HuH-7.5 (cell line): ENCODE data around the gene DAPL1.
"Not testable (repeated sequence)": the region's sequence is repeated elsewhere in the genome, so short reads cannot be mapped to it uniquely, and the experiment has no call there.

Experiments used
- DNase-seq: peaks from one replicate; pipeline ENCODE4 v3.0.0; 2011; ENCODE audit warnings: low spot score

The DAPL1 gene

DNA sequence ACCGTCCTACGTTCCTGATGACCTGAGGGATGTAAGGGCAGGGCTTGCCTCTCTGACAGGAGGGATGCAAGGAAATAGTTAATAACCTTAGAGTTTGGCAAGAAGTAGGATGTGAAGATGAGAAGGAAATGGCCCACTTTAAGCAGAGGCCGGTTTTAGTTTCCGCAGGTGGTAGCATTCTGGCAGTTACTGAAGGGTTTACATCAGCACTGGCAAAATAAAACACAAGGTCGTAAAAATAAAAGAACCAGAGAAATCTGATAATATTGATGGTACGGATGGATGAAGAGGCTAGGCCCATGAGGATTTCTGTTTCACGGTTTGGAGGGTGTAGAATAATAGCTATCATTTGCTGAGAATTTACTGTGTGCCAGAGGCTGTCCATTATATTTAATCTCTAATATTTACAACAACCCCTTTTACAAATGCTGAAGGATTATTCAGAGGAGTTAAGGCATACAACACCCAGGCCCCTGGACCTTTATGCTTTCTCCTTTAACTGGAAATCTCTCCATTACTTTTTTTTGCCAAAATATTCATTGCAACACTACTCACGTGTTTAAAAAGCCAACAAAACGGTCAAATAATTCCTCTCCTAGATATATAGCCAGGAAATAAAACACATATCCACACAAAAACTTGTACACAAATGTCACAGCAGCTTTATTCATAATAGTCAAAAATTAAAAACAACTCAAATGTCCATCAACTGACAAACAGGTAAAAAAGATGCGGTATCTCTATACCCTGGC is 28.5 kb downstream of the DAPL1 start:
- DNase-seq = no peak

DNA sequence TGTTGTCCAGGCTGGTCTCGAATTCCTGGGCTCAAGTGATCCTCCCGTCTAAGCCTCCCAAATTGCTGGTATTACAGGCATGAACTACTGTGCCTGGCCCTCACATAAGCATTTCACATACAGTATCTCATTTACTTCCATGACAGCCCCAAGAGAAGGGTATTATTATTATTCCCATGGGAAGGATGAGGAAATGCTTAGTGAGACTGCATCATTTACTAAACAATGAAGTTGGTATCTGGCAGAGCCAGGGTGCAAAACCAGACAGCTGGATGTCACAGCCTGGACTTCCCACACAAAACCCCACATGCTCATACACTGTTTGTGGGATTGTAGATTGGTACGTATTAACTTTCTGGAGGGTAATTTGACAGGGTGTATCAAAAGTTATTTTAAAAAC is 29.9 kb downstream of the DAPL1 start:
- no peak for DNase-seq

GRCh38 chr2:158826965-158827364 is 31.8 kb downstream of the DAPL1 start:
- no peak for DNase-seq

- no peak for DNase-seq
Observed at GRCh38 chr2:158828378-158829164, 33.5 kb downstream of the DAPL1 start.

- no peak for DNase-seq
Observed at GRCh38 chr2:158829167-158829566, 34.0 kb downstream of the DAPL1 start.

- DNase-seq = no peak
Observed at GRCh38 chr2:158830201-158830600, 35.1 kb downstream of the DAPL1 start.

- no peak for DNase-seq
Observed at GRCh38 chr2:158835431-158835830, 40.3 kb downstream of the DAPL1 start.

DNA sequence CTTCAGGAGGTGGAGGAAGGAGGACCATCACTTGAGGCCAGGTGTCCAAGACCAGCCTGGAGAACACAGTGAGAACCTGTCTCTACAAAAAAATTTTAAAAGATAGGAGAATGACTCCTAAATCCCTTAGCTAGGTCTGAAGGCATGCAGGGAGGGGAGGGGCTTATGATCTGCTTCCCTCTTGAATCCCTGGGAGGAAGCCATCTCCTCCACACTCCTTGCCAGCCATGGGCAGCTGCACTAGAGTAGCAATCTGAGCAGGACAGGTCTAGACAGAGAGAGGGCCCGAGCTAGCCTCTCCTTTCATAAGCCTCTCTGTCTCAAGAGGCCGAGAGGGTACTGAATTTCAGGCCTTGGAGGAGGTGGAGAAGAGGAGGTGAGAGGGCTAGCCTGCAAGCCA is 42.5 kb downstream of the DAPL1 start:
- no peak for DNase-seq

GRCh38 chr2:158841850-158842249 is 46.7 kb downstream of the DAPL1 start:
- no peak for DNase-seq

DNA sequence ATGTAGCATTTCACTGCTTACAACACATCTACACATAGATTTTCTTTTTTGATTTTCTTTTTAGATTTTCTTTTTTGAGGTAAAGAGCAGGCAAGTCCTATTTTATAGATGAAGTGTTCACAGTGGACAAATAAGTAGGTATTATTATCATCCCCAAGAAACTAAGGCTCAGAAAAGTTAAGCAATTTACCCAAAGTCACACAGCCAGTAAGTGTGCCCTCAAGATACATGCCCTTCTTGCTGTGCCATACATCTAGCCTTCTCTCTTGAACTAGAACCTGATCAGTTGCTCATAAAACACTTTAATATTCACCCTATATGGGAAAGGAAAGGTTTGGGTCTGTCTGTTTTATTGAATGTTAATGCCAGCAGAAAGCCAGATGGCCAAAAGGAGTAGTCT is 50.3 kb downstream of the DAPL1 start:
- DNase-seq = no peak

- no peak for DNase-seq
Observed at GRCh38 chr2:158845859-158846258, 50.7 kb downstream of the DAPL1 start.

GRCh38 chr2:158847526-158847925 is 52.4 kb downstream of the DAPL1 start:
- not testable (repeated sequence) for DNase-seq

DNA sequence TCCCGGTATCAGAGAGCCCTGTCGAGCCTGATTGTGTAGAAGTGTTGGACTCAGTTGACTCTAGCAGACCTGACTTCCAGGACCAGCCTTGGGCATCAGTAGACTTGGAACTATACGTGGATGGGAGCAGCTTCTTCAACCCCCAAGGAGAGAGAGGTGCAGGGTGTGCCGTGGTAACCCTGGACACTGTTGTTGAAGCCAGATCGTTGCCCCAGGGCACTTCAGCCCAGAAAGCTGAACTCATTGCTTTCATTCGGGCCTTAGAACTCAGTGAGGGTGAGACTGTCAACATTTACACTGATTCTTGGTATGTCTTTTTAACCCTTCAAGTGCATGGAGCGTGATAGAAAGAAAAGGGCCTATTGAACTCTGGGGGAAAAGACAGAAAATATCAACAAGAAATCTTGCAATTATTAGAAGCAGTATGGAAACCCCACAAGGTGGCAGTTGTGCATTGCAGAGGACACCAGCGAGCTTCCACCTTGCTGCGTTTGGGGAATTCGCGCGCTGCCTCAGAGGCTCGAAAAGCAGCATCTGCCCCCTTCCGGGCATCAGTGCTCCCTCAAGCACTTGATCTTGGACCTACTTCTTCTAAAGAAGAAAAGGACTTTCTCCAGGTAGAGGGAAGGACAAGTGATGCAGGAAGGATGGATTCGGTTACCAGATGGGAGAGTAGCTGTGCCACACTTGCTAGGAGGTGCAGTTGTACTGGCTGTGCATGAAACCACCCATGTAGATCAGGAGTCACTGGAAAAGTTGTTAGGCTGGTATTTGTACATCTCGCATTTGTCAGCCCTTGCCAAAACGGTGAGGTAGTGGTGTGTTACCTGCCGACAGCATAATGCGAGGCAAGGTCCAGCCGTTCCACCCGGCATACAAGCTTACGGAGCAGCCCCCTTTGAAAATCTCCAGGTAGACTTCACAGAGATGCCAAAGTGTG is 53.2 kb downstream of the DAPL1 start:
- not testable (repeated sequence) for DNase-seq

- DNase-seq = not testable (repeated sequence)
Observed at GRCh38 chr2:158860179-158860578, 65.1 kb downstream of the DAPL1 start.

DNA sequence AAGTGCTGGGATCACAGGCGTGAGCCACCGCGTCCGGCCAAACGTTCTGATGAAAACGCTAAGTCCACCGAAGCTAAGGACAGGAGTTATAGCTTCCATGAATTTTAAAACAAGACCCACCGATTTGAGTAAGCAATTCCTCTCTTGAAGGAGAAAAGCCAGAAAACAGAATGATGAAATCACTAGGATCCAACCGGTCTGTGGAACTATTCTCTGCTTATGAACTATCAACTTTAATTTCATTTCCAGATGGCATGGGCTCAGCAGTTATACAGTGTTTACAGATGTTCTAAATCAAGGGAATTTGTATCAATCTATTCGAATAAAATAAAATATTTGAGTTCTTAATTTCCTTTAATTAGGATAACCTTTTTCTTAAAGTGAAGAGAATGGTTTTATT is 66.5 kb downstream of the DAPL1 start:
- DNase-seq = not testable (repeated sequence)

DNA sequence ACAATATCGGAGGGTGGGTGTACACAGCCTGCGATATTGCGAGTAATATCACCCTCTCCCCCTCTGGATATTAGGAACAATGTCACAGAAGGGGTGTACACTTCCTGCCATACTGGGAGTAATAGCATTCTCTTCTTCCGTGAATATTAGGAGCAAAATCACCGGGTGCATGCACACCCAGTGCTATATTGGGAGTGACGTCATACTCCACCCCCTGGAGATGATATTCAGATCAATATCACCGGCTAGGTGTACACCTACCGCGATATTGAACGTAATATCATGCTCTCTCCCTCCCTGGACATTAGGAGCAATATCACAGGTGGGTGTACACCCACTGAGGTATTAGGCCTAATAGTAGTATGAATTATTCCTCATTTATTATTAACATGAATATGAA is 70.4 kb downstream of the DAPL1 start:
- DNase-seq = not testable (repeated sequence)
